CD4-positive, alpha-beta T cell treated with Interleukin-6 at 100 ng/mL for 8 hours (primary cell): ENCODE measurements around the gene RPS15.
"Not testable (repeated sequence)": the region's sequence is repeated elsewhere in the genome, so short reads cannot be mapped to it uniquely, and the experiment has no call there.

Experiments used
- DNase-seq: peaks from one replicate; pipeline ENCODE4 v3.0.0-alpha.2; 2020; ENCODE audit warnings: mixed read lengths, low spot score

The RPS15 gene

GRCh38 chr19:1470305-1471009 lies 32.3 kb downstream of the RPS15 start:
- DNase-seq = peak; percentile 75

DNA sequence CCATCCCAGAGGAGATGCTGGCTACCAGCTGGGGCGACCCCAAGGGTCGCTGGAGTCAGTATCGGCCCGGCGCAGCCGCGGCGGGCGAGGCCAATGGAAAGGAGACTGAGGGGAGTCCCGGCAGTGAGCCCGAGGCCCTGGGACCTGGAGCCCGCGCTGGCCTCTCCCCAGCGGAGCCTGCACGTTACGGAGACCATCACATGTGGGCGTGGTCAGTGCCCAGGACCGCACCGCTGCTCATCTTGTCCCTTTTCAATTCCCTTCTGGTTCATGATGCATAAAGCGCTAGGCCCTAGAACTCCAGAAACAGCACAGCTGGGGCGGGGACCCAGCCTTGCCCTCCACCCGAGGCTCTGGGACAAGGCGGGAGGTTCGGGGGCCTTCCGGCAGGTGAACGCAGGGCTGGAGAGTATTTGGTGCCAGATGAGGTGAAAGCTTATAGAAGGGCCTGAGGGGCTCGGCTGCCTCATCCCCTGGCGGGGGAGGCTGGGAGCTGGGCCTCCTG lies 32.9 kb downstream of the RPS15 start:
- no peak for DNase-seq

DNA sequence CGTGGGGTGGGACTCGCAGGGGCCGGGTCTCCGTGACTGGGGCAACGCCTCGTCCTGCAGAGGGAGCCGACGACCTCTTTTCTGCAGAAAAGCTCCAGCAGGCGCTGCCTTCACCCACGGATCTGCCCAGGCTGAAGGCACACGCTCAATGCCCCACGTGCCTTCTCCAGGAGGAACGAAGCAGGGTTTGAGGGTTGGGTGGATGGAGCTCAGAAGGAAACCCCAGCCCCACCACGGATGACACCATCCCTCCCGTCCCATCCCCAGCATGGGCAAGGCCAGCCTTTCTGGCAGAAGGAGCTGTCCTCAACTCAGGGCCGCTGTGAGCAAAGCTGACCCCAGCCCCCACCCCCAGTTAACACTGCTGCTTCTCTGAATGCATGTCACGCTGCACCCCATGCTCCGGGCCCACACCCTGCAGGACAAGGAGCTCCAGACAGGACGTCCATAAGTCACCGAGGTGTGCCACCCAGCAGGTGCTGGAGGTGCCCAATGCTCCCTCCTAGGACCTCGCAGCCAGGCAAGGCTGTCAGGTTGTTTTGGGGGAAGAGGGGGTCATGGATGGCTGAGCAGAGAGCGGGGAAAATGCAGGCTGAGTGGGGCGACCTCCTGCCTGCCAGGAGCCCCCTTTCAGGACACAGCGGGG lies 33.4 kb downstream of the RPS15 start:
- DNase-seq = no peak

DNA sequence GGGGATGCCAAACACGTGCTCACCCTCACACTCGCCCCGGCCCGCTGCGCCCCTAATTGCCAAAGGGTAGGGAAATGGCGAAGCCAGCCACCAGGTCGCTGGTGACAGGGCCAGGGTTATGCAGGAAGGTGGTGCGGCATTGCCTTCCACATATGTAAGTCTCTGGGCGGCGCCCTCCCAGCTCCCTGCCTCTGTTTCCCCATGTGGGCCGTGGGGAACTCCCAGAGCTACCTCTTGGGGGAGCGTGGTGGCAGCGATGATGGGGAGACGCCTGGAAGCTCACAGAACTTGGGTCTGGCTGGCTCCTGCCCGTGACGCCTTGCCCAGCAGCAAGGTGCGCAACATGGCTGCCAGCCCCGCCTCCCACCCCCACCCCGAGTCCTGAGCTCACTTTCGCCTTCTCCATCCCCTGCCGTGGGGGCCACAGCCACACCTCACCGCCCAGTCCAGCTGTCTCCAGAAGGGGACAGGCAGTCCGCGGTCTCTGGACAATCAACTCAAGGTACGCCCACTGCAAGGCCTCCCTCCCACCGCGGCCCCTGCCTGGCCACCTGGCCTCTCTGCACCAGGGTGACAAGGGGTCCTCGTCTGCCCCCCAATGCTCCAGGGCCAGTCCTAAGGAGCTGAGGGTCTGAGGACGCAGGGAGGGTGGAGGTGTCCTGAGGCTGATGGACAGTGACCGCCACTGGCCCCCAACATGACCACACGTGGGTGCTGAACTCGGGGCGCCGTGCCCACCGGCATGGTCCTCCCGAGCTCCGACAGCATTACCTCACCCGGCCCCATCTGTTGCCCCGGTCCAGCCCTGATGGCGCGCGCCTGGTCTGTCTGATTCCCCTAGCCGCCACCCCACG lies 34.3 kb downstream of the RPS15 start:
- no peak for DNase-seq

GRCh38 chr19:1473085-1473851 lies 35.1 kb downstream of the RPS15 start:
- DNase-seq = no peak

- DNase-seq = no peak
Observed at GRCh38 chr19:1474011-1474764, 36.0 kb downstream of the RPS15 start.

- no peak for DNase-seq
Observed at GRCh38 chr19:1474765-1475351, 36.7 kb downstream of the RPS15 start.

GRCh38 chr19:1475751-1476437 lies 37.7 kb downstream of the RPS15 start:
- DNase-seq = no peak

GRCh38 chr19:1477056-1477455 lies 38.9 kb downstream of the RPS15 start:
- DNase-seq = not testable (repeated sequence)

GRCh38 chr19:1478934-1479707 lies 40.9 kb downstream of the RPS15 start, which contains the start of gene C19orf25:
Gene C19orf25, minus strand, starts transcription at chr19:1479215. Its CDS starts 312 bp downstream, at chr19:1478903.
- DNase-seq = peak; percentile 91

DNA sequence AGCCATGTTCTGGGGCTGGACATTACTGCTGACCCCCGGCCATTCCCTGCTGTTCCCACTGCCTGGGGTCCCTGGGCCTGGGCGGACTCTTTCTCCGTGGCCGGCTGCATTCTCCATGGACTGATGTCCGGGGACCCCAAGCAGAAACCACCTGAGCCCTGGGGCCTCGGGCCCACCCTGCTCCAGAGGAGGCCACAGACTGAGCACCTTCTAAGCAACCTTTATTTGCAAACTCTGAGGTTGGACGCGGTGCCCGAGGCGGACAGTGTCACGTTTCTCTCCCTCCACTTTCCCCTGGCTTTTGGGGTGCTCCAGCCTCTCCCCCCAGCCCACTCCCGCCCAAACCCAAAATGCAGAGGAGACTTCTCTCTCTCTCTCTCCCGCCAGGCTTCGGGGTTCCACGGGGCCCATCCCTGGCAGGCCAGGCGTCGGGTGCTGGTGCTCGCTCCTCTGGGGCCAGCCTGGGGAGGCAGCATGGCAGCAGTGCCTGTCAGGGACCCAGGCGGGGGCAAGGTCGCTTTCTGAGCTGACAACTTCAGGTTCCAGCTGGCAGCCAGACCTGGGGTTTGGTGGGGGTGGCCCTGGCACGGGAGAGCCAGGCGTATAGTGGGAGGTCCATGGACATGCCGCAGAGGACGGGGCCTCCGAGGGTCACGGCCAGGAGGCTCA lies 43.2 kb downstream of the RPS15 start:
- DNase-seq = no peak

DNA sequence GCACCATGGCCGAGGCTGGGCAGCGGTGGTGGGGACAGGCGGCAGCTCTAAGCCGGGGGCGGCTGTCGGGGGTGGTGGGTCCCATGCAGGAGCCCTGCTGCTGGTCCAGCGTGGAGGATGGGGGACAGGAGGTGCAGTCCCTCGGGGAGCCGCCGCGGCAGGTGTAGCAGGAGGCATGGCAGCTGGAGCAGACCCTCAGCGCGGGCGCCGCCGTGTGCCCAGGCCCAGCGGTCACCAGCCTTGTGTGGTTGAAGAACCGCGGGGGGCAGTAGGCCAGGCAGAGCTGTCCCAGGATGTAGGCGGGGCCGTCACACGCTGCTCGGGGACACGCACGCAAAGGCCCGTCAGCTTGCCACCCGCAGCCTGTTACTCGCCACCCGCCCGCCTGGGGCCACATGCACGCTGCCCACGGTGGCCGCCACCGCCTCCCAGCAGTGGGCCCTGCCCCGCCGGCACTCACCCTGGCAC lies 43.7 kb downstream of the RPS15 start:
- DNase-seq = no peak

GRCh38 chr19:1482361-1483130 lies 44.4 kb downstream of the RPS15 start:
- no peak for DNase-seq

GRCh38 chr19:1483131-1483978 lies 45.2 kb downstream of the RPS15 start:
- no peak for DNase-seq

DNA sequence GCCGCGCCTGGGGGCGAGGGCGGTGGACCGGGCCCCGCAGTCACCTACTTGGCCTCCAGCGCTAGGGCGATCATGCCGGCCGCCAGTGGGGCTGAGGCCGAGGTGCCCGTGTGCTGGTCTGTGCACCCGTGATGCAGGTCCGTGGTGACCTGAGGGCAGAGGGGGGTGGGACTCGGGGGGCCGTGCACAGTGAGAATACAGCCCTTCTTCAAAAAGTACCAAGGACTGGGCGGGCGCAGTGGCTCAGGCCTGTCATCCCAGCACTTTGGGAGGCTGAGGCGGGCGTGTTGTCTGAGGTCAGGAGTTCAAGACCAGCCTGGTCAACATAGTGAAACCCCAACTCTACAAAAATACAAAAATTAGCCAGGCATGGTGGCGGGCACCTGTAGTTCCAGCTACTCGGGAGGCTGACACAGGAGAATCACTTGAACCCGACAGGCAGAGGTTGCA lies 45.8 kb downstream of the RPS15 start:
- DNase-seq = no peak

GRCh38 chr19:1486720-1487575 lies 48.8 kb downstream of the RPS15 start:
- no peak for DNase-seq
